MM.1S (cell line): Measurements from ENCODE around the gene CELF5.

Experiments used
- EZH2 ChIP-seq: fragments of 300-600 bp; sonication (generic); optimal IDR thresholded peaks from 2 replicates; pipeline ENCODE3; 2017; ENCODE audit warnings: low read depth, mild to moderate bottlenecking, antibody characterized with exemption, low read length, mixed read lengths
- TF ChIP-seq, protein P1 (sequence below): fragments of 300-600 bp; sonication (generic); IDR thresholded peaks from 2 replicates; pipeline ENCODE4 v1.5.1; 2016; ENCODE audit warnings: antibody characterized with exemption, low read length, mixed read lengths

DNA sequence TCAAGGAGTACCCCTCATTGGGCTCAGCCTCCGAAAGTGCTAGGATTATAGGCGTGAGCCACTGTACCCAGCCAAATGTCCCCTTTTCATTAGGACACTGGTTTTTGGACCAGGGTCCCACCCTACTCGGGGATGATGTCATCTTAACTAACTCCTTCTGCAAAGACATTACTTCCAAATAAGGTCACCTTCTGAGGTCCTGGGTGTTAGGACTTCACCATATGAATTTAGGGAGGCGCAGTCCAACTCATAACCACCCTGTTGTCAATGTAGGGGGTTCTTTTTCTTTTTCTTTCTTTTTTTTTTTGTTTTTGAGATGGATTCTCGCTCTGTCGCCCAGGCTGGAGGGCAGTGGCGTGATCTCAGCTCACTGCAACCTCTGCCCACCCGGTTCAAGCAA, 109.2 kb downstream of the CELF5 start:
- TF ChIP-seq, protein P1, sequence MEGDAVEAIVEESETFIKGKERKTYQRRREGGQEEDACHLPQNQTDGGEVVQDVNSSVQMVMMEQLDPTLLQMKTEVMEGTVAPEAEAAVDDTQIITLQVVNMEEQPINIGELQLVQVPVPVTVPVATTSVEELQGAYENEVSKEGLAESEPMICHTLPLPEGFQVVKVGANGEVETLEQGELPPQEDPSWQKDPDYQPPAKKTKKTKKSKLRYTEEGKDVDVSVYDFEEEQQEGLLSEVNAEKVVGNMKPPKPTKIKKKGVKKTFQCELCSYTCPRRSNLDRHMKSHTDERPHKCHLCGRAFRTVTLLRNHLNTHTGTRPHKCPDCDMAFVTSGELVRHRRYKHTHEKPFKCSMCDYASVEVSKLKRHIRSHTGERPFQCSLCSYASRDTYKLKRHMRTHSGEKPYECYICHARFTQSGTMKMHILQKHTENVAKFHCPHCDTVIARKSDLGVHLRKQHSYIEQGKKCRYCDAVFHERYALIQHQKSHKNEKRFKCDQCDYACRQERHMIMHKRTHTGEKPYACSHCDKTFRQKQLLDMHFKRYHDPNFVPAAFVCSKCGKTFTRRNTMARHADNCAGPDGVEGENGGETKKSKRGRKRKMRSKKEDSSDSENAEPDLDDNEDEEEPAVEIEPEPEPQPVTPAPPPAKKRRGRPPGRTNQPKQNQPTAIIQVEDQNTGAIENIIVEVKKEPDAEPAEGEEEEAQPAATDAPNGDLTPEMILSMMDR = no peak
- TF ChIP-seq EZH2 = no peak
